HCT116 (cell line): ENCODE measurements around the gene SMARCB1. TPM values are rescaled to one million over a fixed set of nuclear protein-coding genes. Genes with fewer than 3 reads are reported as not detected.

ENCODE experiments used
- ATAC-seq: fragments of 200-7000 bp; cut with Tn5 transposase; 2 replicates; pipeline ENCODE4 v1.9.1; 2020; ENCODE audit warnings: mild to moderate bottlenecking, moderate library complexity
- BruUV-seq: library from RNA; stranded (reverse); fragments of 400-500 nt; replicated peaks from 2 replicates; lab custom pipeline; 2021; lab: Mats Ljungman, UMichigan
- CTCF ChIA-PET: fragments of 300-600 bp; sonication (Branson Sonifier 250); formaldehyde crosslinking; loops from one replicate; lab custom pipeline; 2021; ENCODE audit warnings: antibody characterized with exemption; lab: Charles Lee
- POLR2A ChIA-PET: fragments of 300-600, 350-600 bp; sonication (Branson Sonifier 250); formaldehyde crosslinking; loops from one replicate; lab custom pipeline; 2021; ENCODE audit warnings: antibody characterized with exemption; lab: Charles Lee
- RAD21 ChIA-PET, 2 experiments: fragments of 300-600 bp; sonication (Branson Sonifier 250); formaldehyde crosslinking; loops; one replicate each; lab custom pipeline; 2023; ENCODE audit warnings: low total read pairs in 2 of 2; ENCODE audit not compliant: uncharacterized antibody in 2 of 2, unreplicated experiment in 2 of 2, low non-redundant PET in 1 of 2; lab: Charles Lee
- DNase-seq: peaks from one replicate; pipeline ENCODE4 v3.0.0-alpha.2; 2010; ENCODE audit warnings: low read depth, low spot score
- H2AFZ ChIP-seq: fragments of 200-600 bp; shearing (Covaris generic), sonication (generic); 2 replicates; pipeline ENCODE4 v1.6.1; 2017; ENCODE audit warnings: low read depth, mixed run types, mixed read lengths, antibody characterized with exemption, low read length; ENCODE audit not compliant: poor library complexity, severe bottlenecking
- H3K27ac ChIP-seq: 2 replicates; pipeline ENCODE4 v1.5.1; 2012; ENCODE audit warnings: low read depth, low read length
- H3K27me3 ChIP-seq: fragments of 200-600 bp; sonication (generic); 2 replicates; pipeline ENCODE4 v1.6.1; 2016; ENCODE audit warnings: mixed run types, low read length, mixed read lengths; ENCODE audit not compliant: insufficient read depth
- H3K36me3 ChIP-seq, 2 experiments: fragments of 200-500 bp in 1 of 2; fragments of 200-600 bp in 1 of 2; sonication (Bioruptor generic) in 1 of 2; sonication (generic) in 1 of 2; 2 replicates each; pipeline versions ENCODE4 v1.5.1 to v1.6.1; 2014 to 2016; ENCODE audit warnings: low read length in 2 of 2, inconsistent platforms in 1 of 2, mixed read lengths in 1 of 2, mixed run types in 1 of 2; ENCODE audit not compliant: insufficient read depth in 2 of 2, control insufficient read depth in 1 of 2
- H3K4me1 ChIP-seq, 2 experiments: fragments of 200-600 bp in 1 of 2; sonication (generic) in 1 of 2; 2 replicates each; pipeline versions ENCODE4 v1.5.1 to v1.6.1; 2012 to 2017; ENCODE audit warnings: low read length in 2 of 2, inconsistent platforms in 1 of 2, mild to moderate bottlenecking in 1 of 2, mixed read lengths in 1 of 2, mixed run types in 1 of 2, moderate library complexity in 1 of 2; ENCODE audit not compliant: insufficient read depth in 2 of 2, control insufficient read depth in 1 of 2
- H3K4me2 ChIP-seq: fragments of 200-600 bp; sonication (generic); 2 replicates; pipeline ENCODE4 v1.6.1; 2017; ENCODE audit warnings: mixed run types, low read length, mixed read lengths
- H3K4me3 ChIP-seq, 2 experiments: fragments of 200-600 bp in 1 of 2; sonication (generic) in 1 of 2; replicated peaks in 1 of 2; 2 replicates each; pipeline ENCODE4 v1.5.1; 2011 to 2016; ENCODE audit warnings: low read length in 2 of 2, control low read depth in 1 of 2, low read depth in 1 of 2, mild to moderate bottlenecking in 1 of 2, mixed read lengths in 1 of 2, mixed run types in 1 of 2
- H3K79me2 ChIP-seq: fragments of 200-600 bp; sonication (generic); 2 replicates; pipeline ENCODE4 v1.6.1; 2017; ENCODE audit warnings: mild to moderate bottlenecking, mixed run types, low read length, moderate library complexity, mixed read lengths; ENCODE audit not compliant: insufficient read depth
- H3K9ac ChIP-seq: fragments of 200-600 bp; sonication (generic); 2 replicates; pipeline ENCODE4 v1.6.1; 2016; ENCODE audit warnings: low read length, mixed read lengths
- H3K9me2 ChIP-seq: fragments of 200-600 bp; sonication (generic), shearing (Covaris generic); 2 replicates; pipeline ENCODE4 v1.6.1; 2017; ENCODE audit warnings: mixed run types, mild to moderate bottlenecking, moderate library complexity; ENCODE audit not compliant: insufficient read depth
- H3K9me3 ChIP-seq, 2 experiments: fragments of 200-500 bp in 1 of 2; fragments of 200-600 bp in 1 of 2; sonication (Bioruptor generic) in 1 of 2; sonication (generic) in 1 of 2; 2 replicates each; pipeline ENCODE4 v1.6.1; 2014 to 2017; ENCODE audit warnings: low read length in 2 of 2, mixed read lengths in 2 of 2, inconsistent platforms in 1 of 2, low read depth in 1 of 2, mild to moderate bottlenecking in 1 of 2, mixed run types in 1 of 2, moderate library complexity in 1 of 2; ENCODE audit not compliant: control insufficient read depth in 1 of 2, insufficient read depth in 1 of 2
- H4K20me1 ChIP-seq: fragments of 200-600 bp; sonication (generic), shearing (Covaris generic); 2 replicates; pipeline ENCODE4 v1.6.1; 2017; ENCODE audit warnings: mixed run types, mild to moderate bottlenecking, moderate library complexity; ENCODE audit not compliant: insufficient read depth
- CBX3 ChIP-seq: IDR thresholded peaks from 2 replicates; pipeline ENCODE4 v1.6.1; 2012; ENCODE audit warnings: low read depth
- CEBPB ChIP-seq: IDR thresholded peaks from 2 replicates; pipeline ENCODE4 v1.6.1; 2012; ENCODE audit warnings: low read depth
- CTCF ChIP-seq, 3 experiments: fragments of 200-600 bp in 1 of 3; sonication (generic) in 1 of 3; IDR thresholded peaks in 2 of 3; conservative IDR thresholded peaks in 1 of 3; 2 replicates each; pipeline ENCODE4 v1.5.1; 2012 to 2017; ENCODE audit warnings: low read depth in 2 of 3, low read length in 2 of 3, antibody characterized with exemption in 1 of 3, borderline replicate concordance in 1 of 3, control low read depth in 1 of 3, mild to moderate bottlenecking in 1 of 3, mixed read lengths in 1 of 3, mixed run types in 1 of 3, moderate library complexity in 1 of 3; ENCODE audit not compliant: insufficient read depth in 1 of 3
- ELF1 ChIP-seq: IDR thresholded peaks from 2 replicates; pipeline ENCODE4 v1.6.1; 2012; ENCODE audit warnings: low read depth, borderline replicate concordance
- EZH2phosphoT487 ChIP-seq: fragments of 200-600 bp; IDR thresholded peaks from 2 replicates; pipeline ENCODE4 v1.6.1; 2018; ENCODE audit warnings: antibody characterized with exemption, borderline replicate concordance
- FOSL1 ChIP-seq: IDR thresholded peaks from 2 replicates; pipeline ENCODE4 v1.6.1; 2012; ENCODE audit warnings: low read depth
- JUND ChIP-seq: IDR thresholded peaks from 2 replicates; pipeline ENCODE4 v1.6.1; 2012
- MAX ChIP-seq: IDR thresholded peaks from 2 replicates; pipeline ENCODE4 v1.6.1; 2012
- POLR2A ChIP-seq: IDR thresholded peaks from 2 replicates; pipeline ENCODE4 v1.7.0; 2011; ENCODE audit warnings: borderline replicate concordance; ENCODE audit not compliant: insufficient read depth, insufficient read length; ENCODE audit errors: extremely low read depth
- RAD21 ChIP-seq: IDR thresholded peaks from 2 replicates; pipeline ENCODE4 v1.6.1; 2012; ENCODE audit warnings: low read depth, mild to moderate bottlenecking
- REST ChIP-seq: IDR thresholded peaks from 2 replicates; pipeline ENCODE4 v1.6.1; 2012; ENCODE audit warnings: low read depth
- SIN3A ChIP-seq: IDR thresholded peaks from 2 replicates; pipeline ENCODE4 v1.6.1; 2012; ENCODE audit warnings: low read depth
- SP1 ChIP-seq: IDR thresholded peaks from 2 replicates; pipeline ENCODE4 v1.6.1; 2012; ENCODE audit warnings: low read depth
- SRF ChIP-seq: IDR thresholded peaks from 2 replicates; pipeline ENCODE4 v1.6.1; 2012; ENCODE audit warnings: low read depth
- TCF7L2 ChIP-seq: IDR thresholded peaks from 2 replicates; pipeline ENCODE4 v1.7.0; 2011; ENCODE audit warnings: borderline replicate concordance, inconsistent platforms; ENCODE audit not compliant: insufficient read depth, insufficient read length; ENCODE audit errors: extremely low read depth
- YY1 ChIP-seq: IDR thresholded peaks from 2 replicates; pipeline ENCODE4 v1.6.1; 2011; ENCODE audit warnings: low read length, low read depth, moderate library complexity, mild to moderate bottlenecking; ENCODE audit not compliant: insufficient replicate concordance; ENCODE audit errors: extremely low read depth
- ZFX ChIP-seq: fragments of 450-650 bp; IDR thresholded peaks from 2 replicates; pipeline ENCODE4 v1.6.1; 2017
- ZNF274 ChIP-seq: fragments of 200-500 bp; sonication (Bioruptor generic); IDR thresholded peaks from 2 replicates; pipeline ENCODE4 v1.6.1; 2014; ENCODE audit warnings: mild to moderate bottlenecking, low read depth, low read length, inconsistent platforms
- intact Hi-C: fragments of 100-400 bp; cut with micrococcal nuclease; formaldehyde crosslinking; loops from 2 replicates; pipeline ENCODE4 v1.10.0; 2022
- total RNA-seq: library from RNA; stranded (reverse); gene quantifications from one replicate; pipeline ENCODE4 v1.2.1, GENCODE V29; 2021; ENCODE audit not compliant: unreplicated experiment

The SMARCB1 gene
- total RNA-seq, 1 experiment from 2014 or later, result 101 TPM

GRCh38 chr22:23883658-23884057 lies 96.9 kb downstream of the SMARCB1 start:
- TF ChIP-seq SIN3A (no peak), CEBPB (no peak), YY1 (no peak), CBX3 (no peak), TCF7L2 (no peak), EZH2phosphoT487 (no peak), ELF1 (no peak), CTCF (IDR thresholded peaks at IDR 0.05 in 2 of 3, conservative IDR thresholded peaks at IDR 0.05 in 1 of 3; ENCODE audit: borderline replicate concordance in 1 of 3, insufficient read depth in 1 of 3, low read depth in 2 of 3, low read length in 2 of 3) (no peak), MAX (no peak), SP1 (no peak), REST (no peak), ZFX (no peak), RAD21 (no peak), POLR2A (no peak), FOSL1 (no peak), ZNF274 (no peak), SRF (no peak), JUND (no peak)
- H3K27ac ChIP-seq, result no peak overlapping the region
- H3K36me3 ChIP-seq, result 0 out of 4 replicates have a peak, but pooled peaks cover 0 to 3% of the 10 kb centered on the region in 2 experiments
- no peak overlapping the region for H2AFZ ChIP-seq
- ATAC-seq, result no peak
- no peaks in the 10 kb centered on the region for H3K27me3 ChIP-seq
- no peaks in the 10 kb centered on the region for H3K79me2 ChIP-seq
- no peaks in the 10 kb centered on the region for H3K9me2 ChIP-seq
- ChIA-PET POLR2A (no interaction called here), CTCF (interaction anchor here (1.7 kb wide), 1 partner anchor 10 kb away, joined by 6 read pairs; the partner anchor contains the start of gene MIF), RAD21 (no interaction called here)
- intact Hi-C loops, result no loop called here
- peaks cover 6 to 12% of the 10 kb centered on the region in 2 experiments for H3K4me1 ChIP-seq
- H3K4me3 ChIP-seq, result no peak overlapping the region
- H4K20me1 ChIP-seq, result no peaks in the 10 kb centered on the region
- H3K9ac ChIP-seq, result no peak overlapping the region
- no peak for DNase-seq
- BruUV-seq, result no TSS peak
- no peaks in the 10 kb centered on the region for H3K9me3 ChIP-seq
- no peak overlapping the region for H3K4me2 ChIP-seq
